A549 (cell line): ENCODE results near the gene SAXO2. TPM values are rescaled to one million over a fixed set of nuclear protein-coding genes. Genes with fewer than 3 reads are reported as not detected.
A peak's percentile ranks its signal among the peaks of the same experiment; 100 is the strongest.
"Not testable (repeated sequence)": the region's sequence is repeated elsewhere in the genome, so short reads cannot be mapped to it uniquely, and the experiment has no call there.

ENCODE experiments used
- ATAC-seq, 2 experiments: fragments of 200-7000 bp in 1 of 2; fragments of >200 bp in 1 of 2; cut with Nextera tagmentation in 1 of 2; cut with Tn5 transposase in 1 of 2; 3 replicates each; pipeline versions ENCODE4 v1.8.0 to v1.9.1; 2018 to 2020; ENCODE audit warnings: mild to moderate bottlenecking in 1 of 2, moderate library complexity in 1 of 2
- CTCF ChIA-PET: fragments of 300-600 bp; sonication (Branson Sonifier 250); formaldehyde crosslinking; extraction: SDS; loops from one replicate; lab custom pipeline; 2021; ENCODE audit warnings: antibody characterized with exemption, inconsistent platforms; lab: Yijun Ruan, JAX
- POLR2A ChIA-PET: fragments of 350-600 bp; formaldehyde crosslinking; extraction: SDS; loops from one replicate; lab custom pipeline; 2021; ENCODE audit warnings: antibody characterized with exemption, inconsistent platforms; lab: Yijun Ruan, JAX
- DNase-seq, 2 experiments: peaks; one replicate each; pipeline versions ENCODE4 v3.0.0 to v3.0.0-alpha.2; 2011 to 2016; ENCODE audit warnings: low read depth in 1 of 2, low spot score in 1 of 2
- FAIRE-seq: peaks from 2 replicates; lab custom pipeline; 2011; peaks lifted over from hg19 to GRCh38; lab: Jason Lieb, UNC
- H3K27ac ChIP-seq, 2 experiments: fragments of >200 bp; sonication (Bioruptor Twin); formaldehyde crosslinking; 3 replicates each; pipeline ENCODE4 v1.5.1; 2016 to 2017
- H3K4me1 ChIP-seq: fragments of >200 bp; sonication (Bioruptor Twin); formaldehyde crosslinking; 3 replicates; pipeline ENCODE4 v1.6.1; 2016
- H3K4me2 ChIP-seq: fragments of >200 bp; sonication (Bioruptor Twin); formaldehyde crosslinking; 3 replicates; pipeline ENCODE4 v1.6.1; 2016
- H3K4me3 ChIP-seq: fragments of >200 bp; sonication (Bioruptor Twin); formaldehyde crosslinking; 3 replicates; pipeline ENCODE4 v1.5.1; 2016
- H3K9me3 ChIP-seq: fragments of >200 bp; sonication (Bioruptor Twin); formaldehyde crosslinking; 3 replicates; pipeline ENCODE4 v1.6.1; 2016
- EHMT2 ChIP-seq: fragments of 200-600 bp; sonication (generic); IDR thresholded peaks from 2 replicates; pipeline ENCODE4 v1.6.1; 2016; ENCODE audit warnings: antibody characterized with exemption, low read depth, mild to moderate bottlenecking, moderate library complexity
- HEYL ChIP-seq: fragments of 250-450 bp; sonication (Bioruptor Pico); IDR thresholded peaks from 2 replicates; pipeline ENCODE4 v1.8.0; 2021; ENCODE audit warnings: mild to moderate bottlenecking, moderate library complexity
- HOXA7 ChIP-seq: fragments of 250-450 bp; sonication (Bioruptor Pico); IDR thresholded peaks from 2 replicates; pipeline ENCODE4 v1.5.0; 2020; ENCODE audit warnings: mild to moderate bottlenecking, moderate library complexity
- HOXB13 ChIP-seq: fragments of 250-450 bp; sonication (Bioruptor Pico); IDR thresholded peaks from 2 replicates; pipeline ENCODE4 v1.5.0; 2020; ENCODE audit warnings: low read depth, mild to moderate bottlenecking, moderate library complexity
- HOXB5 ChIP-seq: fragments of 250-450 bp; sonication (Bioruptor Pico); IDR thresholded peaks from 2 replicates; pipeline ENCODE4 v1.5.0; 2020; ENCODE audit warnings: mild to moderate bottlenecking, moderate library complexity
- JUNB ChIP-seq: fragments of >200 bp; sonication (Bioruptor Twin); formaldehyde crosslinking; IDR thresholded peaks from 2 replicates; pipeline ENCODE4 v1.6.1; 2016
- MAZ ChIP-seq: fragments of 150-350 bp; IDR thresholded peaks from 2 replicates; pipeline ENCODE4 v1.6.1; 2014; ENCODE audit warnings: antibody characterized with exemption, low read depth, low read length, borderline replicate concordance
- MYC ChIP-seq: IDR thresholded peaks from 2 replicates; pipeline ENCODE4 v1.6.1; 2012; ENCODE audit warnings: mild to moderate bottlenecking, inconsistent platforms, low read length, improper control_type of control experiment, borderline replicate concordance
- RFX5 ChIP-seq: fragments of 450-650 bp; IDR thresholded peaks from 2 replicates; pipeline ENCODE4 v1.7.1; 2014; ENCODE audit warnings: antibody characterized with exemption, mild to moderate bottlenecking, moderate library complexity
- SREBF2 ChIP-seq: fragments of 450-650 bp; IDR thresholded peaks from 2 replicates; pipeline ENCODE4 v1.6.1; 2014; ENCODE audit warnings: mild to moderate bottlenecking, moderate library complexity
- TP53 ChIP-seq: fragments of 250-450 bp; sonication (Bioruptor Pico); IDR thresholded peaks from 2 replicates; pipeline ENCODE4 v1.5.0; 2021; ENCODE audit warnings: mild to moderate bottlenecking, moderate library complexity
- ZNF302 ChIP-seq: fragments of 250-450 bp; sonication (Bioruptor Pico); IDR thresholded peaks from 2 replicates; pipeline ENCODE4 v1.9.0; 2021; ENCODE audit warnings: inconsistent platforms, mild to moderate bottlenecking, moderate library complexity
- WGBS: methylation state at CpG from one replicate; pipeline ENCODE4 v1.1.6; 2017; ENCODE audit errors: missing lambda C conversion rate; 5-methylcytosine and 5-hydroxymethylcytosine counted together
- polyA plus RNA-seq, 4 experiments: library from polyadenylated mRNA; depleted of rRNA in 3 of 4; stranded (reverse); fragments of >200 nt; fragmentation: RNase III in 1 of 4; extraction: RNeasy Plus Mini Kit Qiagen cat#74134 plus additional on column Dnase treatment in 1 of 4; gene quantifications; 2 replicates in 3 of 4; 3 replicates in 1 of 4; pipeline ENCODE4 v1.2.3, GENCODE V29; 2011 to 2017
- TF ChIP-seq, protein P1 (sequence below): IDR thresholded peaks from 2 replicates; pipeline ENCODE4 v1.6.1; 2012

The SAXO2 gene
- polyA plus RNA-seq, 2 of the 4 experiments (the other 2 are of a cell fraction) = 1.1 to 2.5 TPM

GRCh38 chr15:82298520-82298919 is 35.9 kb downstream of the SAXO2 start:
- FAIRE-seq (no peak), DNase-seq (no peak), ATAC-seq (no peak)
- H3K4me1 ChIP-seq = no peaks in the 10 kb centered on the region
- no peak overlapping the region for H3K4me2 ChIP-seq
- H3K4me3 ChIP-seq = no peak overlapping the region
- H3K27ac ChIP-seq = no peak overlapping the region
- WGBS = 88% methylated on average over 38 of the region's 44 CpGs
- no peaks in the 10 kb centered on the region for H3K9me3 ChIP-seq
- POLR2A ChIA-PET = no interaction called here
- TF ChIP-seq JUNB = no peak
- TF ChIP-seq, all 56 proteins: peak for 0
- CTCF ChIA-PET = no interaction called here

DNA sequence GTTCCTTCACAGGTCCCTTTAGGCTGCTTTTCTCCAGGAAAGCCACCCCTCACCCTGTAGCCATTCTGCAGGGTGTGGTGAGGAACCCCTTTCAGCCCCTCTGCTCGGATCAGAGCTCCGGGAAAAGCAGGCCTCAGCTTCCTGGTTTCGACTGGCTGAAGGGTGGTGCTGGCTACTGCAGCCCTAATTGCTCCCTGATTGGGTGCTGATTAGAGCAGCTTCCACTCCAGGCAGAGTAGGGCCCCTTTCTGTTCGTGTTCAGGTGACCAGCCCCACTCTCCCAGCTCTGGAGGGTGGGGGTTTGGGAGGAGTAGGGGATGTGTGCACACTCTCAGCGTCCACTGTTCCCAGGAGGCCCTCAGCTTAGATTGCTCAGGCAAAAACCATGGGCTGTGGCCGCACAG is 36.9 kb downstream of the SAXO2 start:
- POLR2A ChIA-PET, CTCF ChIA-PET, H3K4me2 ChIP-seq, H3K4me3 ChIP-seq, H3K9me3 ChIP-seq, FAIRE-seq, DNase-seq, H3K4me1 ChIP-seq: not testable (repeated sequence)
- peak overlapping the region in 1 of 2 experiments; percentile 40; a peak in 1 of 6 replicates for H3K27ac ChIP-seq
- ATAC-seq = peak; percentile 12 to 25; a peak in 2 of 6 replicates
- 78% methylated on average over 4 of the region's 6 CpGs for WGBS

DNA sequence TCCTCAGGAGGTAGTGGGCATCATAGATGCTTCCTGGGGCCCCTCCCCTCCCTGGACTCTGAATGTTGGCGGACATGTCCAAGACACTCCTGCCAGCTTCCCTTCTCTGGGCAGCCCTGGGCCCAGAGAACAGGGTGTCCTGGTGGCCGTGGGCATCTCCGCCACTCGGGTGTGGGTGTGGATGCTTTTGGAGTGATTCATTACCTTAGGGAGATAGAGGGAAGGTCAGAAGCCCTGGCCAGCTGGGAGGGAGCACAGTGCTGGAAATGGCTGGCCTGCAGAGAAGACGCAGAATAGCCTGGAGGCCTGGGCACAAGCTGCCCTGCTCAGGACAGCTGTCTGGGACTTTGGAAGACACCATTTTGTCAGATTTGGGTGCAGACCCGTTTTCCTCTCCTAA is 37.7 kb downstream of the SAXO2 start:
- H3K9me3 ChIP-seq, POLR2A ChIA-PET, DNase-seq, H3K4me2 ChIP-seq, H3K27ac ChIP-seq, H3K4me1 ChIP-seq, FAIRE-seq, H3K4me3 ChIP-seq, CTCF ChIA-PET: not testable (repeated sequence)
- WGBS = 44% methylated on average over 6 of the region's 6 CpGs
- peak; percentile 19 to 39; a peak in 4 of 6 replicates for ATAC-seq

DNA sequence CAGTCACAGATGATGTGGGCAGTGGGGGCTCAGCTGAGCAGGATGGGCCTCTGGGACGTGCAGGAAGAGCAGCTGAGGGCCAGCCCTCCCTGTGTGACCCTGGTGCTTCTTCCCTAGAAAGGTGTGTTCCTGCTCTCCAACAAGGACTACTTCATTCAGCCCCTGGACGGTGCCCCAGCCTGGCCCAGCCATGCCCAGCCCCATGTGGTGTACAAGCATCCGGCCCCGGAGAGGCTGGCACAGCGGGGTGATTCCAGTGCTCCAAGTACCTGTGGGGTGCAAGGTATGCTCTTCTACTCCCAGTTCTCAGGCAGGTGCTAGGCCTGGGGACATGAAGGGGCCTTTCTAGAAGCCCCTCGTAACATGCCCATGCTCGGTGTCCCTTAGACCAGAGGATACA is 38.3 kb downstream of the SAXO2 start:
- H3K4me3 ChIP-seq = no peak overlapping the region
- ATAC-seq (no peak), DNase-seq (no peak), FAIRE-seq (no peak)
- H3K4me2 ChIP-seq = no peak overlapping the region
- ChIA-PET POLR2A (no interaction called here), CTCF (no interaction called here)
- no peaks in the 10 kb centered on the region for H3K4me1 ChIP-seq
- no peaks in the 10 kb centered on the region for H3K9me3 ChIP-seq
- 75% methylated on average over 7 of the region's 7 CpGs for WGBS
- no peak overlapping the region for H3K27ac ChIP-seq
- TF ChIP-seq HOXA7 (CRISPR knock-in tag) = no peak
- TF ChIP-seq EHMT2 = no peak
- no peak for TF ChIP-seq RFX5

DNA sequence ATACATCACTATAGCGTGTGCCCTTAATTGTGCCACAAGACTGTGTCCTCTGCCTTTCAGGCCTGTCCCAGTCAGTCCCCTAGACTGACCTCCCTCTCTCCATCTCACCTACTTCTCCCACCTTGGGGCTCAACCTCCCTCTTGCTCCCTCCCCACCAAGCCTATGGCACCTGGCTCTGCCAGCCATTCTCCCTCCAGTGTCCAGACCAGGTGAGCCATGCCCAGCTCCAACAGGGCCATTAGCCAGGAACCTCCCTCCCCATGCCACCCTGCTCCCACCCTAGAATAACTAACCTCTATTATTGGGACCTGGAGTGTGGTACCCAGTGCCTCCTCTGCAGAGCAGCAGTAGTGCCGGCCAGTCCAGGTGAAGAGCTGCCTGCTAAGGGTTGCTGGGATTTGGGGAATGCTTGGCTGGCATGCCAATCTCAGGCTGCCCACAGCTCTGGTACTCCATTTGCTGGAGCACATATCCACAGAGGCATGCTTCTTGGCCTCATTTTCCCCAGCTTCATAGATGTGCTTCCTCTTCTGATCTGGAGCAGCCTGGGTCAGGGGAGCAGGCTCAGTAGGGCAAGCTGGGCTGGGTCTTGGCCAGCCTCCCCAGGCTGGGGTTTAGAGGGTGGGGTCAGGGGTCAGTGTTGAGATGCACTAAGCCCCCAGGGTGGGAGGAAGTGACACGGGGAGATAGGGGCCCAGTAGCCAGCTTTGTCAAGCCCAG is 38.8 kb downstream of the SAXO2 start:
- H3K4me1 ChIP-seq = no peaks in the 10 kb centered on the region
- ATAC-seq (no peak), DNase-seq (no peak), FAIRE-seq (no peak)
- H3K27ac ChIP-seq = no peak overlapping the region
- H3K4me2 ChIP-seq = no peak overlapping the region
- ChIA-PET CTCF (no interaction called here), POLR2A (no interaction called here)
- no peaks in the 10 kb centered on the region for H3K9me3 ChIP-seq
- H3K4me3 ChIP-seq = no peak overlapping the region
- TF ChIP-seq SREBF2 (no peak), HEYL (CRISPR knock-in tag) (no peak), MYC (no peak), HOXB13 (no peak), ZNF302 (no peak), TP53 (CRISPR knock-in tag) (no peak), HOXB5 (CRISPR knock-in tag) (no peak), MAZ (no peak), RFX5 (no peak)
- TF ChIP-seq, protein P1, sequence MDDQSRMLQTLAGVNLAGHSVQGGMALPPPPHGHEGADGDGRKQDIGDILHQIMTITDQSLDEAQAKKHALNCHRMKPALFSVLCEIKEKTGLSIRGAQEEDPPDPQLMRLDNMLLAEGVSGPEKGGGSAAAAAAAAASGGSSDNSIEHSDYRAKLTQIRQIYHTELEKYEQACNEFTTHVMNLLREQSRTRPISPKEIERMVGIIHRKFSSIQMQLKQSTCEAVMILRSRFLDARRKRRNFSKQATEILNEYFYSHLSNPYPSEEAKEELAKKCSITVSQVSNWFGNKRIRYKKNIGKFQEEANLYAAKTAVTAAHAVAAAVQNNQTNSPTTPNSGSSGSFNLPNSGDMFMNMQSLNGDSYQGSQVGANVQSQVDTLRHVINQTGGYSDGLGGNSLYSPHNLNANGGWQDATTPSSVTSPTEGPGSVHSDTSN = no peak
- 64% methylated on average over 3 of the region's 3 CpGs for WGBS
